Measurements from ENCODE around the gene AXL. TPM values are rescaled to one million over a fixed set of nuclear protein-coding genes. Genes with fewer than 3 reads are reported as not detected.
"Not testable (repeated sequence)": the region's sequence is repeated elsewhere in the genome, so short reads cannot be mapped to it uniquely, and the experiment has no call there.

AXL gene
- 5.8 and 24.9 TPM in 2 replicates for total RNA-seq

- peak in 1 of 2 donors; percentile 60 for DNase-seq (ENCODE audit: low read depth in 2 of 2)
Measured at GRCh38 chr19:41218615-41219507, at the start of gene AXL. AXL (plus strand) TSS chr19:41219223; CDS start chr19:41219393, 170 bp downstream.

- no peak for DNase-seq (ENCODE audit: low read depth in 2 of 2)
Measured at GRCh38 chr19:41172297-41173164, 46.5 kb upstream of the AXL start.

- DNase-seq (ENCODE audit: low read depth in 2 of 2): no peak
Measured at GRCh38 chr19:41174297-41174928, 44.6 kb upstream of the AXL start.

- DNase-seq (ENCODE audit: low read depth in 2 of 2): peak in 1 of 2 donors; percentile 23
Measured at GRCh38 chr19:41175801-41176777, 42.9 kb upstream of the AXL start.

GRCh38 chr19:41180173-41180572, 38.9 kb upstream of the AXL start:
- not testable (repeated sequence) for DNase-seq (ENCODE audit: low read depth in 2 of 2)

- DNase-seq (ENCODE audit: low read depth in 2 of 2): no peak
Measured at GRCh38 chr19:41186971-41187883, 31.8 kb upstream of the AXL start.

GRCh38 chr19:41187884-41188279, 31.1 kb upstream of the AXL start:
- no peak for DNase-seq (ENCODE audit: low read depth in 2 of 2)

GRCh38 chr19:41189425-41190065, 29.5 kb upstream of the AXL start:
- no peak for DNase-seq (ENCODE audit: low read depth in 2 of 2)

GRCh38 chr19:41192574-41193429, 26.2 kb upstream of the AXL start, which contains the start of gene CYP2S1:
CYP2S1 (plus strand) TSS chr19:41193219; CDS start chr19:41193265, 46 bp downstream.
- peak in 1 of 2 donors; percentile 24 for DNase-seq (ENCODE audit: low read depth in 2 of 2)

- DNase-seq (ENCODE audit: low read depth in 2 of 2): no peak
Measured at GRCh38 chr19:41193430-41194156, 25.4 kb upstream of the AXL start.

- no peak for DNase-seq (ENCODE audit: low read depth in 2 of 2)
Measured at GRCh38 chr19:41194157-41194552, 24.9 kb upstream of the AXL start.

GRCh38 chr19:41195675-41196497, 23.1 kb upstream of the AXL start:
- no peak for DNase-seq (ENCODE audit: low read depth in 2 of 2)

GRCh38 chr19:41198559-41198958, 20.5 kb upstream of the AXL start:
- DNase-seq (ENCODE audit: low read depth in 2 of 2): no peak

- DNase-seq (ENCODE audit: low read depth in 2 of 2): no peak
Measured at GRCh38 chr19:41203371-41203770, 15.7 kb upstream of the AXL start.

- DNase-seq (ENCODE audit: low read depth in 2 of 2): peak; percentile 75 to 88
Measured at GRCh38 chr19:41204338-41204737, 14.7 kb upstream of the AXL start.

- DNase-seq (ENCODE audit: low read depth in 2 of 2): no peak
Measured at GRCh38 chr19:41205995-41206394, 13.0 kb upstream of the AXL start.

Measured in dermis microvascular lymphatic vessel endothelial cell (primary cell).